OCI-LY7 (cell line): Measurements from ENCODE around the gene PIEZO1.

Experiments used
- EZH2phosphoT487 ChIP-seq: fragments of 200-600 bp; sonication (generic); IDR thresholded peaks from 2 replicates; pipeline ENCODE4 v1.6.1; 2018; ENCODE audit warnings: low read depth, borderline replicate concordance, mild to moderate bottlenecking, mixed run types, antibody characterized with exemption, low read length, moderate library complexity, mixed read lengths
- TF ChIP-seq, protein P1 (sequence below): fragments of 200-600 bp; sonication (generic); conservative IDR thresholded peaks from 2 replicates; pipeline ENCODE4 v1.5.1; 2014; ENCODE audit warnings: mild to moderate bottlenecking, antibody characterized with exemption, low read length, moderate library complexity, mixed read lengths

DNA sequence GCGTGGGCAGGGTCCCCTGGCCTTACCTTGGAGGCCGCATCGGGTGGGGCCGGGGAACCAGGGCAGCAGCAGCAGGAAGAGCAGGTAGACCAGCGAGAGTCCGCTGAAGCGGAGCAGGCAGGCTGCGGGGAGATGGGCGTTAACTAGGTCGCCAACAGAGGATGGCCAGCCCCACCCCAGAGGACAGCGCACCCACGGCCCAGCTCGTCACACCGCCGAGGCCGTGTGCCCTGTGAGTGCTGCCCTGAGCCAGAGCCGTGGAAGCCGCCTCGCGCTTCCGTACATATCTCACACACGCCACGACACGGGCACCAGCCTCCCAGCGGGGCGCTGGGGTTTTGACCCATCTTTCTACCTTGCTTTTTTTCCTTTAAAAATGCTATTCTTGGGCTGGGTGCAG, 35.7 kb downstream of the PIEZO1 start:
- TF ChIP-seq, protein P1, sequence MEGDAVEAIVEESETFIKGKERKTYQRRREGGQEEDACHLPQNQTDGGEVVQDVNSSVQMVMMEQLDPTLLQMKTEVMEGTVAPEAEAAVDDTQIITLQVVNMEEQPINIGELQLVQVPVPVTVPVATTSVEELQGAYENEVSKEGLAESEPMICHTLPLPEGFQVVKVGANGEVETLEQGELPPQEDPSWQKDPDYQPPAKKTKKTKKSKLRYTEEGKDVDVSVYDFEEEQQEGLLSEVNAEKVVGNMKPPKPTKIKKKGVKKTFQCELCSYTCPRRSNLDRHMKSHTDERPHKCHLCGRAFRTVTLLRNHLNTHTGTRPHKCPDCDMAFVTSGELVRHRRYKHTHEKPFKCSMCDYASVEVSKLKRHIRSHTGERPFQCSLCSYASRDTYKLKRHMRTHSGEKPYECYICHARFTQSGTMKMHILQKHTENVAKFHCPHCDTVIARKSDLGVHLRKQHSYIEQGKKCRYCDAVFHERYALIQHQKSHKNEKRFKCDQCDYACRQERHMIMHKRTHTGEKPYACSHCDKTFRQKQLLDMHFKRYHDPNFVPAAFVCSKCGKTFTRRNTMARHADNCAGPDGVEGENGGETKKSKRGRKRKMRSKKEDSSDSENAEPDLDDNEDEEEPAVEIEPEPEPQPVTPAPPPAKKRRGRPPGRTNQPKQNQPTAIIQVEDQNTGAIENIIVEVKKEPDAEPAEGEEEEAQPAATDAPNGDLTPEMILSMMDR, result no peak
- TF ChIP-seq EZH2phosphoT487, result no peak
